Kidney (tissue), 14 donors: ENCODE data around the gene PARP6. TPM values are rescaled to one million over a fixed set of nuclear protein-coding genes. Genes with fewer than 3 reads are reported as not detected.

Experiments
- DNase-seq, 5 donors: peaks; one replicate each; pipeline ENCODE4 v3.0.0-alpha.2; 2013 to 2020
- FAIRE-seq: peaks from 2 replicates; lab custom pipeline; 2012; peaks lifted over from hg19 to GRCh38; lab: Jason Lieb, UNC
- H3K27ac ChIP-seq, 2 donors: one replicate each; pipeline ENCODE4 v1.7.0; 2013; ENCODE audit warnings: low read depth in 2 of 2, low read length in 2 of 2, inconsistent platforms in 1 of 2
- H3K27me3 ChIP-seq: one replicate; pipeline ENCODE4 v1.7.1; 2013; ENCODE audit warnings: low read length, inconsistent platforms; ENCODE audit not compliant: control insufficient read depth, insufficient read depth
- H3K36me3 ChIP-seq, 3 donors: one replicate each; pipeline versions ENCODE4 v1.7.0 to v1.7.1; 2013; ENCODE audit warnings: low read length in 3 of 3, control low read depth in 1 of 3, inconsistent platforms in 1 of 3; ENCODE audit not compliant: insufficient read depth in 3 of 3, control insufficient read depth in 2 of 3
- H3K4me1 ChIP-seq, 3 donors: one replicate each; pipeline versions ENCODE4 v1.7.0 to v1.7.1; 2013; ENCODE audit warnings: low read length in 3 of 3, inconsistent platforms in 1 of 3, low read depth in 1 of 3; ENCODE audit not compliant: control insufficient read depth in 2 of 3, insufficient read depth in 2 of 3
- H3K4me3 ChIP-seq, 3 donors: one replicate each; pipeline versions ENCODE4 v1.7.0 to v1.8.1; 2013; ENCODE audit warnings: low read length in 3 of 3, control low read depth in 1 of 3, inconsistent platforms in 1 of 3
- H3K9ac ChIP-seq, 3 donors: one replicate each; pipeline versions ENCODE4 v1.7.0 to v1.7.1; 2013; ENCODE audit warnings: low read length in 3 of 3, control low read depth in 1 of 3, inconsistent platforms in 1 of 3
- H3K9me3 ChIP-seq, 3 donors: one replicate each; pipeline versions ENCODE4 v1.7.0 to v1.7.1; 2013; ENCODE audit warnings: low read length in 3 of 3, control low read depth in 1 of 3, inconsistent platforms in 1 of 3; ENCODE audit not compliant: control insufficient read depth in 2 of 3, insufficient read depth in 1 of 3
- CTCF ChIP-seq: IDR thresholded peaks from 3 replicates; pipeline ENCODE4 v1.5.1; 2012; ENCODE audit warnings: mild to moderate bottlenecking, moderate library complexity, borderline replicate concordance; ENCODE audit not compliant: insufficient read depth; ENCODE audit errors: extremely low read depth
- intact Hi-C: fragments of 100-400 bp; cut with DNase I; formaldehyde crosslinking; loops from one replicate; pipeline ENCODE4 v1.11.1; 2022
- polyA plus RNA-seq: library from polyadenylated mRNA; stranded (reverse); fragments of 350-450 nt; fragmentation: Illumina TruSeq; extraction: RNeasy Lipid Tissue Mini Kit (QIAGEN cat#74804); gene quantifications from one replicate; pipeline ENCODE4 v1.2.3, GENCODE V29; 2014; ENCODE audit warnings: low read depth, low replicate concordance; ENCODE audit not compliant: insufficient read depth
- total RNA-seq: library from RNA; stranded (reverse); fragmentation: NEBNext Ultra II Directional; extraction: Animal tissue kit (Norgen Biotek cat#: 25700); gene quantifications from one replicate; pipeline ENCODE4 v1.2.1, GENCODE V29; 2021
- donor health status: control.
- donor health status: control.
- donor health status: control.
- donor health status: control.
- donor health status: control.
- donor health status: DM: yes; HTN: yes; CAD: no.
- donor health status: Normal renal cell carcinoma (clear cell type).

Gene PARP6
- total and polyA plus RNA-seq, 2 donors from 2014 or later: 50.4 to 69.7 TPM

- no peaks in the 10 kb centered on the region for H3K36me3 ChIP-seq
- H3K4me3 ChIP-seq: no peak overlapping the region
- H3K27me3 ChIP-seq: no peaks in the 10 kb centered on the region
- DNase-seq: no peak
- FAIRE-seq: no peak
- no peak overlapping the region for H3K9ac ChIP-seq
- H3K4me1 ChIP-seq: peaks cover 0 to 5% (median 0%) of the 10 kb centered on the region in 3 donors
- no peaks in the 10 kb centered on the region for H3K9me3 ChIP-seq
- intact Hi-C loops: no loop called here
- no peak for TF ChIP-seq CTCF
- no peak overlapping the region for H3K27ac ChIP-seq
These were observed 37.1 kb downstream of the PARP6 start for GRCh38 chr15:72235298-72235697.

- Histone ChIP-seq H3K9ac (no peak overlapping the region), H3K4me1 (peaks cover 3 to 10% (median 6%) of the 10 kb centered on the region in 3 donors), H3K4me3 (no peak overlapping the region), H3K27ac (no peak overlapping the region), H3K36me3 (no peaks in the 10 kb centered on the region), H3K9me3 (no peaks in the 10 kb centered on the region), H3K27me3 (no peaks in the 10 kb centered on the region)
- DNase-seq: no peak
- FAIRE-seq: no peak
- intact Hi-C loops: no loop called here
- TF ChIP-seq CTCF: no peak
These were observed 38.6 kb downstream of the PARP6 start for GRCh38 chr15:72233769-72234168.

GRCh38 chr15:72231833-72232478 lies 40.4 kb downstream of the PARP6 start:
- intact Hi-C loops: no loop called here
- DNase-seq: peak in 1 of 5 donors; percentile 38

More at GRCh38 chr15:72231833-72232478, 40.4 kb downstream of the PARP6 start:
- H3K9ac ChIP-seq: peak overlapping the region; percentile 25 to 87 (median 76)
- H3K4me3 ChIP-seq: peak overlapping the region; percentile 36 to 84 (median 77)
- H3K9me3 ChIP-seq: no peaks in the 10 kb centered on the region
- peaks cover 3 to 19% (median 15%) of the 10 kb centered on the region in 3 donors for H3K4me1 ChIP-seq
- peak overlapping the region; percentile 94 to 98 for H3K27ac ChIP-seq
- no peaks in the 10 kb centered on the region for H3K27me3 ChIP-seq
- FAIRE-seq: no peak
- no peak for TF ChIP-seq CTCF
- H3K36me3 ChIP-seq: no peaks in the 10 kb centered on the region
